DOHH2 (cell line): ENCODE results near the gene ELOVL5.

Source experiments
- H3F3A ChIP-seq: fragments of 200-600 bp; sonication (generic), shearing (Covaris generic); 2 replicates; pipeline ENCODE4 v1.6.0; 2016; ENCODE audit warnings: antibody characterized with exemption, mild to moderate bottlenecking; ENCODE audit not compliant: control insufficient read depth, insufficient read depth
- H3K27ac ChIP-seq: fragments of 200-600 bp; sonication (generic); 2 replicates; pipeline ENCODE4 v1.5.1; 2014; ENCODE audit warnings: low read depth, mild to moderate bottlenecking, low read length, moderate library complexity
- H3K27me3 ChIP-seq: fragments of 200-600 bp; sonication (generic); 2 replicates; pipeline ENCODE4 v1.6.1; 2014; ENCODE audit warnings: mild to moderate bottlenecking, low read length, mixed read lengths; ENCODE audit not compliant: control insufficient read depth
- H3K36me3 ChIP-seq: fragments of 200-600 bp; sonication (generic); 2 replicates; pipeline ENCODE4 v1.6.1; 2014; ENCODE audit warnings: mild to moderate bottlenecking, low read length, moderate library complexity, mixed read lengths; ENCODE audit not compliant: control insufficient read depth
- H3K4me1 ChIP-seq: fragments of 200-600 bp; sonication (generic); 2 replicates; pipeline ENCODE4 v1.6.1; 2014; ENCODE audit warnings: mild to moderate bottlenecking, low read length, mixed read lengths; ENCODE audit not compliant: control insufficient read depth
- H3K4me2 ChIP-seq: fragments of 200-600 bp; sonication (generic); 2 replicates; pipeline ENCODE4 v1.6.0; 2014; ENCODE audit warnings: mild to moderate bottlenecking, low read length, moderate library complexity
- H3K4me3 ChIP-seq: fragments of 200-600 bp; sonication (generic); 2 replicates; pipeline ENCODE4 v1.5.1; 2014; ENCODE audit warnings: mild to moderate bottlenecking, low read length, mixed read lengths
- H3K79me2 ChIP-seq: fragments of 200-600 bp; sonication (generic); 2 replicates; pipeline ENCODE4 v1.6.1; 2014; ENCODE audit warnings: mild to moderate bottlenecking, low read length, mixed read lengths; ENCODE audit not compliant: control insufficient read depth
- H3K9me2 ChIP-seq: fragments of 200-600 bp; sonication (generic); replicated peaks from 2 replicates; pipeline ENCODE4 v1.6.1; 2014; ENCODE audit warnings: mild to moderate bottlenecking, low read length, mixed read lengths; ENCODE audit not compliant: control insufficient read depth
- H3K9me3 ChIP-seq: fragments of 200-600 bp; sonication (generic); 2 replicates; pipeline ENCODE4 v1.6.1; 2014; ENCODE audit warnings: antibody characterized with exemption, low read length, mixed read lengths; ENCODE audit not compliant: control insufficient read depth, insufficient read depth
- H4K20me1 ChIP-seq: fragments of 200-600 bp; sonication (generic); 2 replicates; pipeline ENCODE4 v1.6.0; 2014; ENCODE audit warnings: low read depth, mild to moderate bottlenecking, antibody characterized with exemption, low read length, moderate library complexity; ENCODE audit not compliant: control insufficient read depth, insufficient read depth
- EZH2phosphoT487 ChIP-seq: fragments of 200-600 bp; sonication (generic); IDR thresholded peaks from 2 replicates; pipeline ENCODE4 v1.6.1; 2017; ENCODE audit warnings: borderline replicate concordance, mild to moderate bottlenecking, antibody characterized with exemption, low read length, moderate library complexity, mixed read lengths
- TF ChIP-seq, protein P1 (sequence below): fragments of 200-600 bp; sonication (generic); IDR thresholded peaks from one replicate; pipeline ENCODE4 v1.5.1; 2014; ENCODE audit warnings: antibody characterized with exemption, mild to moderate bottlenecking, low read depth, low read length; ENCODE audit not compliant: poor library complexity, severe bottlenecking

ELOVL5 gene

DNA sequence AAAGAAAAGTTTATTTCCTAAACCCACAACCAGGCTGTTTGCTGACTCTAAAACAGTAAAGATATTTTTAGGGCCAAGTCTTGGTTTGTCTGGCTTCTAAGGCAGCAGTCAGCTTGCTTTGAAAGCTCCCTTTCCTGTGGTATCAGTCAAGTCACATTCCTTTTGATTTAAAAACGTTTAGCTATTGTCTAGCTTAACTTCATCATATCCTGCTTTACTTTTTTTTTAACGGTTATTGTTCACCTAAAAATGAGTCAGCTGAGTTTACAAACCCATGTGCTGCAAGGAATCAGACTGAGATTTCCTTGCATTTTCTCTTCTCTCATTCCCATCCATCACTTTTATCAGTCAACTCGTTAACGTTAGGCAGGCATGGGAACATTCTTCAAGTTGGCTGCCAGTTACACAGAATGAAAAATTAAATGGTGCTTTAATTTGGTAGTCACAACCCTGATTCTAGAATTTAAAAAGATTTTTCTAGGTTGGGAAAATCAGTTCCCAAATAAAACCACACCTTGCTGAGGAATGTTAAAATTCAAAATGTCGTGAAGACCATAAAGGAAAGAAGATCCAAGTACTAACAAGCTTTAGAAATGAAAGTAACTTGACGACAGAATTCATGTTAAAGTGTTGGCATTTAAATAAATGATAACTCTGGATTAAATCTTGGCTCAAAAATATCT, 45.9 kb downstream of the ELOVL5 start:
- H3K4me2 ChIP-seq = no peak overlapping the region
- no peak overlapping the region for H3K27ac ChIP-seq
- H3K9me3 ChIP-seq = no peaks in the 10 kb centered on the region
- no peaks in the 10 kb centered on the region for H3F3A ChIP-seq
- H3K79me2 ChIP-seq = peaks cover 80% of the 10 kb centered on the region
- peaks cover 7% of the 10 kb centered on the region for H3K36me3 ChIP-seq
- H3K27me3 ChIP-seq = no peaks in the 10 kb centered on the region
- no peak overlapping the region for H3K4me3 ChIP-seq
- peaks cover 33% of the 10 kb centered on the region; the same call in 1 of the 2 replicates for H4K20me1 ChIP-seq
- no peak for TF ChIP-seq EZH2phosphoT487
- no peaks in the 10 kb centered on the region for H3K9me2 ChIP-seq
- peaks cover 12% of the 10 kb centered on the region for H3K4me1 ChIP-seq

DNA sequence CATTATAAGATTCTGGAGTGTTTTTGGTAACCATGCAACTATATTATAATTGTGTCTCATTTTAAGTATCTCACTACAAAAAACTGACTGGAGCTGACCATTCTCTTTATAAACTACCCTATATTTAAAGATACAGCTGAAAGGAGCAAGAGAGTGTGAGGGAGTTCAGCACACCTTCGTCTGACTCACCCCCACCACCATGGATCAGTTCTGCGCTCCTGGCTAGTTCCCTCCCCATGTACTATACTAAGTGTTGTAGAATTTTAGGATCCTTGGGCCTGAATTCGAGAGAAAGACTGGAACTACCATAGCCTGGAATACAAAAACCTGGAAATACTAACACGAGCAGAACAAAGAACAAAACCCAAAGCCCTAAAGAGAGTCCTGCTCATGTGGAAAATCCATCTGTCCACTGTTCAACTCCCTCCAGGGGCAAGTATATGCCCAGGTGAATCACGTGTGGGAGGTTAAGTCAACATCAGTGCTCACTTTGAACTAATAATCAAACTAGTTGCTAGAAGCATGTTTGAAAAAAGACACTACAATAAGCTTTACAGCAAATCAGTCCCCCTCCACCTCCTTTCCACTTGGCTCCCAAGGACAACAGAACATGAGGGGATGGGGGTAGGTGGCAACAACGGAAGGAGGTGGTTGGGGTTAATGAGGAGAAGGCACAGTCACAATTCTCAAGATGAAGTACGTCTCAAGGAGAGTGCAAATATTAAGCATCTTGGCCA, 46.8 kb downstream of the ELOVL5 start:
- Histone ChIP-seq H3K36me3 (peaks cover 5% of the 10 kb centered on the region), H3K9me2 (no peaks in the 10 kb centered on the region), H3K27ac (no peak overlapping the region), H3K4me3 (no peak overlapping the region), H3F3A (no peaks in the 10 kb centered on the region), H3K4me2 (no peak overlapping the region), H3K4me1 (peaks cover 4% of the 10 kb centered on the region), H3K79me2 (peaks cover 80% of the 10 kb centered on the region), H4K20me1 (peaks cover 33% of the 10 kb centered on the region; the same call in 1 of the 2 replicates), H3K27me3 (no peaks in the 10 kb centered on the region), H3K9me3 (no peaks in the 10 kb centered on the region)
- TF ChIP-seq, protein P1, sequence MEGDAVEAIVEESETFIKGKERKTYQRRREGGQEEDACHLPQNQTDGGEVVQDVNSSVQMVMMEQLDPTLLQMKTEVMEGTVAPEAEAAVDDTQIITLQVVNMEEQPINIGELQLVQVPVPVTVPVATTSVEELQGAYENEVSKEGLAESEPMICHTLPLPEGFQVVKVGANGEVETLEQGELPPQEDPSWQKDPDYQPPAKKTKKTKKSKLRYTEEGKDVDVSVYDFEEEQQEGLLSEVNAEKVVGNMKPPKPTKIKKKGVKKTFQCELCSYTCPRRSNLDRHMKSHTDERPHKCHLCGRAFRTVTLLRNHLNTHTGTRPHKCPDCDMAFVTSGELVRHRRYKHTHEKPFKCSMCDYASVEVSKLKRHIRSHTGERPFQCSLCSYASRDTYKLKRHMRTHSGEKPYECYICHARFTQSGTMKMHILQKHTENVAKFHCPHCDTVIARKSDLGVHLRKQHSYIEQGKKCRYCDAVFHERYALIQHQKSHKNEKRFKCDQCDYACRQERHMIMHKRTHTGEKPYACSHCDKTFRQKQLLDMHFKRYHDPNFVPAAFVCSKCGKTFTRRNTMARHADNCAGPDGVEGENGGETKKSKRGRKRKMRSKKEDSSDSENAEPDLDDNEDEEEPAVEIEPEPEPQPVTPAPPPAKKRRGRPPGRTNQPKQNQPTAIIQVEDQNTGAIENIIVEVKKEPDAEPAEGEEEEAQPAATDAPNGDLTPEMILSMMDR = no peak
- TF ChIP-seq EZH2phosphoT487 = no peak

DNA sequence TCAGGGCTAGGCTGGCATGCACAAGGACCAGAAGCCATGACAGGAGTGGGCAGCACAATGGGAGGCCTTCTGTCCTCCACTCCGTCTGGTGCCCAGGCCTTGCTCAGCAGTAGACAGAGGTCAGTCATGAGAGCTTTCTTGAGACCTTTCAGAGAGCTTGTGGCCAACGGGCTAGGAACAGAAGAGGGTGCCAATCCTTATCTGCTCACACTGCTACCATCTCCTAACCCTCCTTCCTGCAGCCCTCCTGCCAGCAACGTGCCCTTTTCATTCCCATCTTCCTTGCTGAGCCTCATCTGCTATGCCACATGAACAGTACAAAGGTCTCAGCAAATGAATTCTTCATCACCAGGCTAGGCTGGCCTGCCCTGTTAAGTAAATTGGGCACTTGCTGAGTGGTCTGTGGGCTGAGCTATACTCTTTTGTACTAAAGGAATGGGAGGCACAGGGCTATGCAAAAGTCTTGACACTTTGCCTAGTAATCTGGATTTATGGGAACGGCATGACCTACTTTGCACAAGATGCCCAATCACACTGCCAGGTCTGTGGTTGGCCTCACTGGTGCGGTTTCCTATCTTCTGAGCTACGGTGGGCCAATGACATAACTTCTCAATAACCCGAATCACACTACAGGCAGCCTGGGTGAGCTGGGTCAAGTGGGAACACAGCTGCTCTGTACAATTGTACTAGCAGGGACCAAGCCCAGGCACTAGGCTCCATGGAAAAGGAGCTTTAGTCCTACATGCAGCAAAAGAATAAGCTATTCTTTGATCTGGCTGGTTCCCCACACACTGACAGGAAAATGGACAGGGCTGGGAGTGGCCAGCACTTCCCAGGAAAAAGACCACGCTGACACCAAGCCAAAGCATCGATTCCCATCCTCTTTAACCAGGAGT, 47.8 kb downstream of the ELOVL5 start:
- Histone ChIP-seq H3K4me1 (no peaks in the 10 kb centered on the region), H3K27me3 (no peaks in the 10 kb centered on the region), H3K79me2 (peaks cover 83% of the 10 kb centered on the region), H4K20me1 (peaks cover 38% of the 10 kb centered on the region; the same call in 1 of the 2 replicates), H3K27ac (no peak overlapping the region), H3K9me3 (no peaks in the 10 kb centered on the region), H3F3A (peaks cover 2% of the 10 kb centered on the region; the same call in 1 of the 2 replicates), H3K36me3 (peaks cover 10% of the 10 kb centered on the region), H3K4me3 (no peak overlapping the region), H3K9me2 (no peaks in the 10 kb centered on the region), H3K4me2 (no peak overlapping the region)
- no peak for TF ChIP-seq EZH2phosphoT487
- TF ChIP-seq, protein P1 = no peak
